Non-pigmented ciliary epithelial cell (primary cell): ENCODE results near the gene KCMF1.

Experiments used
- DNase-seq: peaks from one replicate; pipeline ENCODE4 v3.0.0-alpha.2; 2010; ENCODE audit warnings: low read depth

Gene KCMF1

DNA sequence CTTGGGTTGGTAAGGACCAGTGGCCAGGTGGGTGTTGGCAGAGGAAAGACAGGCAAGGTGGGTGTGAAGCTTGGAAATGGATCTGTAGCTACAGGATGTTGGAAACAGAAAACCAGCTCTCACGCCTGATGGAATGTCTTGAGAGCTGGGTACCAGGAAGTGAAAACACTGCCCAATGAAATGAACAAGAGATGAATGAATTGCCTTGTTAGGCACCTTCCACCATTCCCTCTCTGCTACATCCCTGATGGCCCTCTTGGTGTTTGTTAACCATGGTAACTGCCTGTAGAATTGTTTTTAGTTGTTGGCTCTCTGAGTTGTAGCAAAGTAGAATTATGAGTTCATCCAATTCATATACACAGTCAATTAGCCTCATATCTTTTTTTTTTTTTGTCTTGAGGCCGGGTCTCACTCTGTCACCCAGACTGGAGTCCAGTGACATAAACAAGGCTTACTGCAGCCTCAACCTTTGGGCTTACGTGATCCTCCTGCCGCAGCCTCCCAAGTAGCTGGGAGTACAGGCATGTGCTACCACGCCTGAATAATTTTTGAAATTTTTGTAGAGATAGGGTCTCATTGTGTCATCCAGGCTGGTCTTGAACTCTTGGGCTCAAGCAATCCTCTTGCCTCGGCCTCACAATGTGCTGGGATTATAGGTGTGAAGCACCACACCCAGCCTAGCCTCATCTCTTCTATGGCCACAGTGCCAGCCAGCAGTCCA, 9.5 kb downstream of the KCMF1 start:
- DNase-seq: no peak

GRCh38 chr2:84986018-84986417, 15.1 kb downstream of the KCMF1 start:
- DNase-seq: no peak

DNA sequence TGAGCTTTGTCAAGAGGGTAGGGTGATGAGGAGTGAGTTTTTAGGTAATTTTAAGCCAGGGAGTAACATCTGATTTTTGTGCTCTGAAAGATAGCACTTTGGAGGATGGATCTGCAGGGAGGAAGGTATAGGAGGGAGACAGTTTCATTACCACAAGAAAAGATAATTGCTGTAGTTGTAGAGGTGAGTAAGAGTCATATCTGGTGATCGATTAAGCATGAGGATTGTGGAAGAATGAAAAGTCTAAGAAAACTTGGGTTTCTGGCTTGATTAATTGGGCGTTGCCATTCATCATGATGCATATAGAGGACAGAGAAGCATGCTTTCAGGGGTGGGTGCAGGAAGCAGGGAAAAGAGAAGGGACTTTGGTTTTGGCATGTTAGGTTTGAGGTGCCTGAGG, 18.5 kb downstream of the KCMF1 start:
- DNase-seq: no peak

GRCh38 chr2:84989927-84990326, 19.0 kb downstream of the KCMF1 start:
- DNase-seq: no peak

GRCh38 chr2:84991404-84992160, 20.6 kb downstream of the KCMF1 start:
- no peak for DNase-seq

DNA sequence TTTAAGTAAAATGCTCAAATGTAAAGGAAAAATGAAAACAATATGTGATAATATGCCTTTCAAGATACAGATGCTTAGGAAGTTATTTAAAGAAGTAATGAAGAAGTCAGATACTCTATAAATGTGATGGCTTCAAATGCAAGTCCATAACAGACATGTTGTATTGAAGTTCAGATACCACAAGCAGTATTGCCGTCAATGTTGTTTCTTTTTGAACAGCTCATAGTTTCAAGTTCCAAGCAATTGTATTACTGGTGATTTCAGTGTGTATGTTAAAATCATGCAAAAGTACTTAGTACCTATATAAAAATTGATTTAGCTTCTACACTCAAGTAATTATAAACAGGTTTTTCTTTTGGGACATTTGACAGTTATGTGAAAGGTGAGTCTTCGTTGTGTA, 24.9 kb downstream of the KCMF1 start:
- DNase-seq: no peak

DNA sequence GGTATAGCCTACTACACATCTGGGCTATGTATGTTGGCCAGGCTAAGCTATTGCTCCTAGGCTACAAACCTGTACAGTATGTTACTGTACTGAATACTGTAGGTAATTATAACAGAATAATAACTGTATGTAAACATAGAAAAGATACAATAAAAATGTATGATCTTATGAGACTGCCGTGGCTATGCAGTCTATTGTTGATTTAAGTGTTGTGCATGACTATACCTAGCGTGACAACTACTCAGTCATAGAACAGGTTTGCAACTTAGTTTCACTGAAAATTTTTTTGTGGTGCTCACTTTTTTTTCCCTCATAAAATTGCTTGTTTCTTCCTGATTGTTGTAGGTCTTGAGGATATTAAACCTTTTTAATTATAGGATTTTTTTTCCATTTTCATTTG, 25.9 kb downstream of the KCMF1 start:
- DNase-seq: no peak

DNA sequence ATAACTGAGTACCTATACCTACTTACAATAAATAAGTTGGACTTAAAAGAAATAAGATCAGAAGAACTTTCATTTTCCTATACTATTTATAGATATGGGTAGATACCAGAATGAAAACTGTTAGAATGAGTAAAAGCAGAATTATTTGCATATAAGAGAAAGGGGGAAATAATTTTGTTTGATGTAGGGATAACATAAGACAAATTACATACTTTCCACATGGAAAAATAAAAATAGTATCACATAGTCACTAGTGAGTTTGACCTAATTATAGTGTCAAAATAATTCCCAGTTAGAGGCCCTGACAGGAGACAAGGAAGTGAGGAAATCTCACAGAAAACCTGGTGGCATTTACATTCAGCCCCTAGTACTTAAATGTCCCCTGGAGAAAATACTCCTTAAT, 28.6 kb downstream of the KCMF1 start:
- no peak for DNase-seq

DNA sequence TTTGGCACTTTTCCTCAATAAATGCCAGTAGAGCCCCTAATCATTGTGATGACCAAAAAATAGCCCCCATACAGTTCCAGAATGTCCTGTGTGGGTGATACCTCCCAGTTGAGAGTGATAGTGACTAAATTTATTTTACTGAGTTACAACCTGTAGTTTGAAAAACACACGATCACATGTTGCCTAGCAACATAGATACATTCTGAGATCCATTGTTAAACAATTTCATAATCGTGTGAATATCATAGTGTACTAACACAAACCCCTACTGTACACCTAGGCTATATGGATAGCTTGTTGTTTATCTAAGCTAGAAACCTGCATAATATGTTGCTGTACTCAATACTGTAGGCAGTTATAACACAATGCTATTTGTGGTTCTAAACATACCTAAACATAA, 30.6 kb downstream of the KCMF1 start:
- DNase-seq: no peak

- no peak for DNase-seq
Measured at GRCh38 chr2:85002534-85002933, 31.6 kb downstream of the KCMF1 start.

DNA sequence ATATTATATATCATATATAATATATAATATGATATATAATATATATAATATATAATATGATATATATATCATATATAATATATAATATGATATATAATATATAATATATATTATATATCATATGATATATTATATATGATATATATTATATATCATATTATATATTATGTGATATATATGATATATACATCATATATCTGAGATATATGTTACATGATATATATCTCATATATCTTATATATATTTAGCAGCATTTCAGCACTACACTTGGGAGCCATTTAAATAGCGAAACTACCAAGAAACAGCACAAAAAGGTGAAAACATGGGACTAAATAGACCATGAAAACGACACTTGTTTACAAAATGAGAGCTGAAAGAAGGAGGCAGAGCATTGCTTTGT, 37.3 kb downstream of the KCMF1 start:
- no peak for DNase-seq

- no peak for DNase-seq
Measured at GRCh38 chr2:85009019-85009618, 38.2 kb downstream of the KCMF1 start.

GRCh38 chr2:85010404-85010803, 39.4 kb downstream of the KCMF1 start:
- DNase-seq: no peak

GRCh38 chr2:85011098-85011497, 40.1 kb downstream of the KCMF1 start:
- DNase-seq: no peak

GRCh38 chr2:85011747-85012146, 40.8 kb downstream of the KCMF1 start:
- no peak for DNase-seq

GRCh38 chr2:85012431-85012830, 41.5 kb downstream of the KCMF1 start:
- DNase-seq: no peak

GRCh38 chr2:85012855-85013254, 41.9 kb downstream of the KCMF1 start:
- DNase-seq: no peak

GRCh38 chr2:85015653-85016360, 44.8 kb downstream of the KCMF1 start:
- no peak for DNase-seq

- no peak for DNase-seq
Measured at GRCh38 chr2:85016446-85016845, 45.5 kb downstream of the KCMF1 start.

GRCh38 chr2:85017411-85018048, 46.6 kb downstream of the KCMF1 start:
- DNase-seq: no peak

DNA sequence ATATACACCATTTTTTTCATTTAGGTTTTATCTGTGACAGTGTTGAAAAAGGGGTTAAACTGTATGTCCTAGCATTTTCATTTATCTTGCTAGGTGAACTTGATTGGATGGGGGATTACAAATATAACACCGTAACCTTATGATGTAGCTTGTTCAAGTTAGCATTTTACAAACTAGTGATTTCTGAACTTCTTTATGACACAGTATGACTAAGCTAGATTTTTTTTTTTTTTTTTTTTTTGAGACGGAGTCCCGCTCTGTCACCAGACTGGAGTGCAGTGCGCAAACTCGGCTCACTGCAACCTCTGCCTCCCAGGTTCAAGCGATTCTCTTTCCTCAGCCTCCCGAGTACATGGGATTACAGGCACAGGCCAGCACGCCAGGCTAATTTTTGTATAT, 47.1 kb downstream of the KCMF1 start:
- no peak for DNase-seq

- DNase-seq: no peak
Measured at GRCh38 chr2:85019121-85019520, 48.2 kb downstream of the KCMF1 start.
